T-helper 2 cell treated with Interferon-gamma antibody and Interleukin-4, amounts not matched to agents 5 μg/mL and 100 μg/mL, for 36 hours (primary cell): ENCODE results near the gene SMIM44.
"Not testable (repeated sequence)": the region's sequence is repeated elsewhere in the genome, so short reads cannot be mapped to it uniquely, and the experiment has no call there.

Source experiments
- DNase-seq: peaks from one replicate; pipeline ENCODE4 v3.0.0; 2021; ENCODE audit warnings: low spot score
- H3K27ac Mint-ChIP-seq: one replicate; pipeline ENCODE4 v1.8.0; 2021; ENCODE audit warnings: mild to moderate bottlenecking, mixed read lengths
- H3K27me3 Mint-ChIP-seq: one replicate; pipeline ENCODE4 v1.8.0; 2021; ENCODE audit warnings: low read depth, mixed read lengths
- H3K36me3 Mint-ChIP-seq: one replicate; pipeline ENCODE4 v1.8.0; 2021; ENCODE audit warnings: low read depth, mixed read lengths
- H3K4me1 Mint-ChIP-seq: one replicate; pipeline ENCODE4 v1.8.0; 2021; ENCODE audit warnings: low read depth, mixed read lengths
- H3K4me3 Mint-ChIP-seq: one replicate; pipeline ENCODE4 v1.8.0; 2022; ENCODE audit warnings: mild to moderate bottlenecking, moderate library complexity, mixed read lengths
- H3K9me3 Mint-ChIP-seq: one replicate; pipeline ENCODE4 v1.8.0; 2021; ENCODE audit warnings: mixed read lengths

Gene SMIM44

DNA sequence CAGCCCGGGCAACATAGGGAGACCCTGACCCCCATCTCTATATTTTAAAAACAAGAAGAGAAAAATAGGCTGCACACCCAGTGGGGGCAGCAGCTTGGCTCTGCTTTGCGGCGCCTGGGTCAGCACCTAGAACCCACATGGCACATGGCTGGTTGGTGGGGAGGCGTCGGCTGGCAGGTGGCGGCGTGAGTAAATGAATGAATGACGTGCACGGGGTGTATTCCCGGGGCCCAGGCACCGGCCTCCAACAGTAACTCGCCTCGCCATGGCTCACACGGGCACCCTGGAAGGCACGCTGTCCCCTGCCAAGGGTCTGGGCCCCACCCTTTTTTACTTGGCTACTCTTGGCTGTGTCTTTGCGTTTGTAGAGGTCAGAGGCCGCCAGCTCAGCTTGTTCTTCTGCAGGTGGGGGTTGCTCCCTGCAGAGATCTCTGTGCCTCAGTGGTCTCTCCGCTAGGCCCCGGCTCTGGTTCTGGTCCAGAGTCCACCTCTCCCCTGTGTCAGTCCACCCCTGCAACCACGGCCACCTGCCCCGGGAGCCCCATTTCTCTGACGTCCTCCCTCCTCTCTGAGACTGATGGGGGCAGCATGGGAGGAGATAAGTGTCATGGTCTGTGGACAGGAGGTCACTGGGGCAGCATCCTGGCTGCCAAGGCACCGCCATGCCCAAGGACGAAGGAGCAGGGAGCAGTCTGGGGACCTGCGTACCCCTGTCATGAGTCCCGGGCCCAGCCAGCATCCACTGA is 28.4 kb upstream of the SMIM44 start:
- H3K4me1 Mint-ChIP-seq, result peaks cover 19% of the 10 kb centered on the region
- H3K27me3 Mint-ChIP-seq, result no peaks in the 10 kb centered on the region
- DNase-seq, result no peak
- H3K4me3 Mint-ChIP-seq, result no peak overlapping the region
- no peaks in the 10 kb centered on the region for H3K9me3 Mint-ChIP-seq
- no peak overlapping the region for H3K27ac Mint-ChIP-seq
- H3K36me3 Mint-ChIP-seq, result peaks cover 26% of the 10 kb centered on the region

DNA sequence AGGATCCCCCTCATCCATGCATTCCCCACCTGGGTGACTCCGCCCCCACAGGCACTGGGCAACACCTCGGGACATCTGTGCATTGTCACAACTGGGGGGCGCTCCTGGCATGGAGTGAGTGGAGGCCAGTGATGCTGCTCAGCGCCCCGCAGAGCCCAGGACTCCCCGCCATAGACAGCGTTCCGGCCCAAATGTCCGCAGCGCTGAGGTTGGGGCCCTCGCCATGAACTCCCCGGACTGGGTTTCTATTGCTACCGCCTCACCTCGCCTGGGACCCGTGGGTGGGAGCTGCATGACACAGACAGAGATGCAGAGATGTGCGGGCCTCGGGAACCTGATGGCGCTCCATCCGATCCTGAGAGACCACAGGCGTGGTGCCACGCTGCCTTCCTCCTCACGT is 27.5 kb upstream of the SMIM44 start:
- no peaks in the 10 kb centered on the region for H3K9me3 Mint-ChIP-seq
- peaks cover 18% of the 10 kb centered on the region for H3K4me1 Mint-ChIP-seq
- no peaks in the 10 kb centered on the region for H3K27me3 Mint-ChIP-seq
- H3K27ac Mint-ChIP-seq, result no peak overlapping the region
- DNase-seq, result no peak
- H3K4me3 Mint-ChIP-seq, result no peak overlapping the region
- peaks cover 28% of the 10 kb centered on the region for H3K36me3 Mint-ChIP-seq

DNA sequence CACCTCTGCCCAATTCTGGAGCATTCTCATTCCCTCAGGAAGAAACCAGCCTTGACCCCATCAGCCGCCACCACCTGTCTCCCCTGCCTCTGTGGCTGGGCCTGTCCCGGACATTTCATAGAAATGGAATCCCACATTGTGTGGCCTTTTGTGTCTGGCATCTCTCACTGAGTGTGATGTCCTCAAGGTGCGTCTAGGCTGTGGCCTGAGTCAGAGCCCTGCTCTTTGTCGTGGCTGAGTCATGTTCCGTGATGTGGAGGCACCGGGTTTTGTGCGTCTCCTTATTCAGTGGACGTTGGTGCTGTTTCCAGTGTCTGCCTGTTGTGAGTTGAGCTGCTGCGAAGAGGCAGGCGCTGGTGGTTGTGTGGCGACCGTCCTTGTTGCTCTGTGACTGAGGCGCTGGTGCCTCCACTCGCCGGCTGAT is 26.3 kb upstream of the SMIM44 start:
- H3K9me3 Mint-ChIP-seq, result no peaks in the 10 kb centered on the region
- H3K27ac Mint-ChIP-seq, result peak overlapping the region; percentile 68
- no peaks in the 10 kb centered on the region for H3K27me3 Mint-ChIP-seq
- H3K36me3 Mint-ChIP-seq, result peaks cover 28% of the 10 kb centered on the region
- DNase-seq, result peak; percentile 35
- peak overlapping the region; percentile 51 for H3K4me3 Mint-ChIP-seq
- peaks cover 25% of the 10 kb centered on the region for H3K4me1 Mint-ChIP-seq

DNA sequence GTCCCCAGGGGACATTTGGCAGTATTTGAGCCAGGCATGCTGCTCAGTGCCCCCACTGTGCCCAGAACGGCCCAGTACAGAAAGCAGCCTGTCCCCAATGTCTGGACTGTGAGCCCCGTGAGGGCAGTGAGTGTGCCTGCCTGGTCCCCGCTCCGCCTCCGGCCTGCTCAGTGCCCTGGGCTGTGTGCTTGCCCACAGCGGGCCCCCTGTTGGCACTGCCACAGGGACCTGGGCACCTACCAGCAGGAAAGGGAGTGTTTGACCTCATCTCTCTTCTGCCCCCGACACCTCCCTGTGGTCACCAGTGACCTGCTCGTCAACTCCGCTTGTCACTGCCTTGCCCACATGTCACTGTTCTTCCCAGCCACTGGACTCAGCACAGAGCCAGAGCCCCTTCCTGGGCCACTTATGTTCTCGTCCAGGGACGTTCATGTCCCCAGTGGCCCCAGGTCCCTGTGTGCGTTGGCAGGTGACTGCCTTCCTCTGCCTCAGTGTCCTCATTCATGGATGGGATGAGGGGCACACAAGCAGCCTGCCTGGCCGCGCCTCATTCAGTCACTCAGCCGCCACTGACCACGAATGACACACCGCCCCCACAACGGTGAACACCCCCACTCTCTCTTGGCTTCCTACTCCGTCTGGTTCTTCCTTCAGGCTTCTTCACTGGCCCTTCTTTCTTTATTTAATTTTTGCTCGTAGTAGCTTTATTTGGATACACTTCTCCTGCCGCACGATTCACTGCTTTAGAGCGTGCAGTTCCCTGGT is 25.7 kb upstream of the SMIM44 start:
- peaks cover 28% of the 10 kb centered on the region for H3K36me3 Mint-ChIP-seq
- peak overlapping the region; percentile 68 for H3K27ac Mint-ChIP-seq
- DNase-seq, result no peak
- H3K9me3 Mint-ChIP-seq, result no peaks in the 10 kb centered on the region
- H3K27me3 Mint-ChIP-seq, result no peaks in the 10 kb centered on the region
- H3K4me3 Mint-ChIP-seq, result peak overlapping the region; percentile 51
- peaks cover 27% of the 10 kb centered on the region for H3K4me1 Mint-ChIP-seq

DNA sequence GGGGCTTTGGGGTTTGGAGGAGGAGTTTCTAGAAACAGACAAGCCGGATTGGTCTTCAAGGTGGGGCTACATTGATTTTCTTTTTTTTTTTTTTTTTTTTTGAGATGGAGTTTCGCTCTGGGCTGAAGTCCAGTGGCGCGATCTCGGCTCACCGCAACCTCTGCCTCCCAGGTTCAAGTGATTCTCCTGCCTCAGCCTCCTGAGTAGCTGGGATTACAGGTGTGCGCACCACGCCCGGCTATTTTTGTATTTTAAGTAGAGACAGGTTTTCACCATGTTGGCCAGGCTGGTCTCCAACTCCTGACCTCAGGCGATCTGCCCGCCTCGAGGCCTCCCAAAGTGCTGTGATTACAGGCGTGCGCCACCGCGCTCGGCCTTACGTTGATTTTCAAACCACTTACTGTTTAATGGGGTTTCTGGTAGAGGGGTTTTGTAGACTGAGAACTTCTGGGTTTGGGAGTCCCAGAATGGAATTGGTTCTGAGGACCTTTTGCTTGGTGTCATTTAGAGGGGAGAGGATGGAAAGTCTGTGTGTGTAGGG is 24.9 kb upstream of the SMIM44 start:
- H3K9me3 Mint-ChIP-seq, DNase-seq, H3K27me3 Mint-ChIP-seq: not testable (repeated sequence)
- H3K36me3 Mint-ChIP-seq, result peaks cover 28% of the 10 kb centered on the region
- peaks cover 27% of the 10 kb centered on the region for H3K4me1 Mint-ChIP-seq
- peak overlapping the region; percentile 13 for H3K27ac Mint-ChIP-seq
- H3K4me3 Mint-ChIP-seq, result peak overlapping the region; percentile 51

DNA sequence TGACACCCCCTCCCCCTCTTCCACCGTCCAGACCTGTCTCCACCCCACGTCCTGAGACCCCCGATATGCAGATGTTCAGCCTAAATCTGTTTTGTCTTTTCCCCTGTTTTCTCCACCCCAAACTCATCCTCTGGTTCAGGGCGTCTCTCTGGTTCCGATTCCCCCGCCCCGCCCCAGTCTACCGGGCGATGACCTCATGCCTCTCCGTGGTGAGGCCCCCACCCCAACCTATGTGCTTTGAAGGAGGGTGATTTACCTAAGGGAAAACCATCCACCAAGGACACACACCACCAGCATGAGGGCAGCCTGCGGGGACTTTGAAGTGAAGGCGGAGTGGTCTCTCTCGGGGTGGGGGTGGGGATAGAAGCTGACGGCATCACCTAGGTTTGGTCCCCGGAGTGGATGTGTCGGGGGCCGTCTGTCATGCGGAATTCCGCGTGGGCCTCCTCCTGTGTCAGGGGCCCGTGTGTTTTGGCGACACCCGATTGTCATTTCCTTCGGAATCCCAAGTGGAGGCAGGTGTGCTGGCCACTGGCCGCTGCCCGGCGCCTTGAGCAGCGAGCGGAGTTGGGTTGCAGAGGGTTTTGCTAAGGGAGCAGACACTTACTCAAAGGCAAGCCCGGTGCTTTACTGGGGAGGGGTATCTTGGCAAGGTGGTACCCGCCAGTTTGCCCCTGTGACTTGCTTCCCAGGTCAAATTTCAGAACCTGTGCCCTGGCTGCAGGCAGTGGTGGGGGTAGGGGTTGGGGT is 24.3 kb upstream of the SMIM44 start:
- Mint-ChIP-seq H3K4me3 (peak overlapping the region; percentile 95), H3K27me3 (no peaks in the 10 kb centered on the region), H3K4me1 (peaks cover 27% of the 10 kb centered on the region), H3K9me3 (no peaks in the 10 kb centered on the region), H3K36me3 (peaks cover 28% of the 10 kb centered on the region), H3K27ac (peak overlapping the region; percentile 94)
- no peak for DNase-seq

DNA sequence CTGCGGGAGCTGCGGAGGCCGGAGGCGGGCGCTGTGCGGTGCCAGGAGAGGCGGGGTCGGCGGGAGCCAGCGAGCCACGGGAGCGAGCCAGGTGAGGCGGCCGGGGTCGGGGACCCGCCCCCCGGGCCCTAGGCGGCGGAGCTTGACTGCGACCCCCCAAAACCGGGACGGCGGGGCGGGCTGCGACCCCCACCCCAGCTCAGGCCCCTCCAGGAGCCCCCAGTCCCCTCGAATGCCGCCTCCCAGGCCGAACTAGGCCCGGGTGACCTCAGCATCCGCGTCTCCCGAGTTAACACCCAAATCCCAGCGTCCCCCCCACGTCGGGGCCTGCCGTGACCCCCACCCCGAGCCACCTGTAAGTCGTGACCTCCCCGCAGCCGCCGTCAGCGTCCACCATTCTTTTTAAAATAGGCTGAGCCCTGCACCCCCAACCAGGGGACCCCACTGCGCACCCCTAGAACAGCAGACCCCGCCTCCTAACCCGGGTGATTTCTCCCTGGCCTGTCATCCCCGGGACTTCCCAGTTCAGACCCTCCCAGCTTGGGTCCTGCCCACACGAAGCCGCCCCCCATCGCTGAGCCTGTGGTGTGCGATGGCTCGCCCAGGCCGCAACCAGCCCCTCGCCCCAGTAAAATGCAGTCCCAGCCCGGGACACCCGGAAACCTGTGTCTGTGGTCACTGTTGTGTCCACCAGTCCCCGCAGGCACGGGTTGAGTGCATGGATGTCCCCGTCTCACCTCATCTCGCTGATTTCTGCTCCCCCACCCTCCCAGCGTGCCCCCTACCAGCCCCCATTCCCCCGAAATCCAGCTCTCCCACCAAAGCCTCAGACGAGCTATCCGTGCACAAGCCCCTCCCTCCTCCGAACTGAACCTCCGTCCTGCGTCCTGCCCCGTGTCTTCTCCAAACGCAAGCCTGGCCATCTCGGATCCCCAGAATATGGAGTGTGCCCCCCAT is 23.4 kb upstream of the SMIM44 start:
- peak overlapping the region; percentile 94 for H3K27ac Mint-ChIP-seq
- DNase-seq, result peak; percentile 21
- H3K4me3 Mint-ChIP-seq, result peak overlapping the region; percentile 95
- no peaks in the 10 kb centered on the region for H3K9me3 Mint-ChIP-seq
- H3K36me3 Mint-ChIP-seq, result peaks cover 28% of the 10 kb centered on the region
- peaks cover 27% of the 10 kb centered on the region for H3K4me1 Mint-ChIP-seq
- no peaks in the 10 kb centered on the region for H3K27me3 Mint-ChIP-seq

DNA sequence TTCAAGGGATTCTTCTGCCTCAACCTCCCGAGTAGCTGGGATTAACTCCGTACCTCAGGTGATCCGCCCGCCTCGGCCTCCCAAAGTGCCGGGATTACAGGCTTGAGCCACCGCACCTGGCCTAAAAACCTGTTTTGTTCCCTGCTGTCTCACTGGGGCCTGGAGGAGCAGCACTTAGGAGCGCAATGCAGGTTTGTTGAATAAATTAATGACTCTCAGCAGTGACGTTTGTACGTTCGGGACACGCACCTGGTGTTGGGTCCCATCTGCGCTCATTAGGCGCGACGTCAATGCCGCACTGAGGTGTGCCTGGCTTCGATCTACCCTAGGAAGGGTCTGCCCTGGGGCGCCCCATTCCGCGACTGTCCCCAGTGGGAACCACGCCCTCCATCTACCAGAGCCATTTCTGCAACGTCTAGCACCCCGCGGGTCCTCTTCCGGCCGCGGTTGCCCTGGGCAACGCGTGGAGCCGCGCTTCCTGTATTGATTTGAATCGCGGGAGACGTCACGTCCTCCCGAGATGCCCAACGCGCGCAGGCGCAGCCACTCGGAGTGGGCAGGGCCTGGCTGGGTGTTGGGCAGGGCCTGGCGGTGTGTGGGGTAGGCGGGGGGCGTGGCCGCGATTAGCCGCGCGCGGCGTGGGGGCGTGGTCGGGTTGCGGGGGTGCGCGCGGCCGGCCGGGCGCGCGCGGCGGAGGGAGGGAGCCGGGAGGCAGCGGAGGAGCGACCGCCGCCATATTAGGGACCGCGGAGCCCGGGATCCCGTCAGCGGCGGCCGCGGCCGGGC is 22.6 kb upstream of the SMIM44 start, which contains the start of gene FZR1:
FZR1 (plus strand) TSS at position 714 of the 786 bp plus-strand sequence. CDS start 16,679 bp downstream, outside the sequence.
- peaks cover 28% of the 10 kb centered on the region for H3K36me3 Mint-ChIP-seq
- peak; percentile 100 for DNase-seq
- peak within 1 kb of the TSS; percentile 95 for H3K4me3 Mint-ChIP-seq
- no peaks in the 10 kb centered on the region for H3K9me3 Mint-ChIP-seq
- H3K27me3 Mint-ChIP-seq, result no peaks in the 10 kb centered on the region
- peak within 1 kb of the TSS; percentile 95 for H3K27ac Mint-ChIP-seq
- H3K4me1 Mint-ChIP-seq, result peaks cover 30% of the 10 kb centered on the region

DNA sequence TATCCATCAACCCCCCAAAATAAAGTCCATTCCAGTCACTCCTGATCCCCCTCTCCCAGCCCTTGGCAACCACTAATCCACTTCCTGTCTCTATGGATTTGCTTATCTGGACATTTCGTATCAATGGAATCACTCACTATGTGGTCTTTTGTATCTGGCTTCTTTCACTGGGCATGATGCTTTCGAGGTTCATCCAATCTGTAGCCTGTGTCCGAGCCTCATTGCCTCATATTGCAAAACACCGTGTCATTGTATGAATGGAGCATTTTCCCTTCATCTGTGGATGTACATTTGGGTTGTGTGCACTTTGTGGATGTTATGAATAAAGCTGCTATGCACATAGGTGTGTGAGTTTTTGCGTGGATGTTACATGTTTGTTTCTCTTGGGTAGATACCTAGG is 21.5 kb upstream of the SMIM44 start:
- Mint-ChIP-seq H3K36me3 (peaks cover 25% of the 10 kb centered on the region), H3K27me3 (no peaks in the 10 kb centered on the region), H3K9me3 (no peaks in the 10 kb centered on the region), H3K27ac (peak overlapping the region; percentile 58), H3K4me3 (peak overlapping the region; percentile 53), H3K4me1 (peaks cover 34% of the 10 kb centered on the region)
- DNase-seq, result no peak

DNA sequence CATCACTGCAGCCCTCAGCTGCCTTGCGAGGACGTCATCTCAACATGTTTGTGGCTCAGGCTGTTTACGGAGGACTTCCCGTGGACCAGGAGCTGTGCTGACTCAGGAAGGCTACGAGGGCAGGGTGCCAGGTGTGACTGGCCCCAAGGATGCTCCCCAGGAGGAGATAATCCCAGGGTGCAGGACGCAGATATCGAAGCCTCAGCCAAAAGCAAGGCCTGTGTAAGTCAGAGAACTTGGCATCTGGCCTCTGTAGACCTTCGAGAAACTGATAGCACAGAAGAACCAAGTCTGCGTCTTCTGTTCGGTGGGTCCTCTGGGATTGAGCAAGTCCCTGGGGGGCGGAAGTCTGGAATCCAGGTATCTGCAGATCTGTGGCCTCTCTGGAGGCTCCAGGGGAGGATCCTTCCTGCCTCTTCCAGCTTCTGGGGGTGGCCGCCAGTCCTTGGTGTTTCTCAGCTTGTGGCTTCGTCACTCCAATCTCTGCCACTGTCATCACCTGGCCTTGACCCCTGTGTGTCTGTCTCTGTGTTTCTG is 19.9 kb upstream of the SMIM44 start:
- Mint-ChIP-seq H3K27me3 (no peaks in the 10 kb centered on the region), H3K36me3 (peaks cover 15% of the 10 kb centered on the region), H3K9me3 (no peaks in the 10 kb centered on the region), H3K4me1 (peaks cover 29% of the 10 kb centered on the region), H3K27ac (peak overlapping the region; percentile 31), H3K4me3 (no peak overlapping the region)
- DNase-seq, result no peak

DNA sequence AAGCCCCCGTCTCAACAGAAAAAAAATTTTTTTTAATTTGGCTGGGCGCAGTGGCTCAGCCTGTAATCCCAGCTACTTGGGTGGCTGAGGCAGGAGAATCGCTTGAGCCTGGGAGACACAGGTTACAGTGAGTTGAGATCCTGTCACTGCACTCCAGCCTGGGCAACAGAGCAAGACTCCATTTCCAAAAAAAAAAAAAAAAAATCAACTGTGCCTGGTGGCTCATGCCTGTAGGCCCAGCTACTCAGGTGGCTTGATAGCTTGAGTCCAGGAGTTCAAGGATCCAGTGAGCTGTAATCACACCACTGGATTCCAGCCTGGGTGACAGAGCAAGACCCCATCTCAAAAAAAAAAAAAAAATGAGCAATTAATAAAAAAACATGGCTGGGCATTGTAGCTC is 18.5 kb upstream of the SMIM44 start:
- Mint-ChIP-seq H3K27ac (no peak overlapping the region), H3K4me1 (peaks cover 22% of the 10 kb centered on the region), H3K4me3 (no peak overlapping the region), H3K27me3 (no peaks in the 10 kb centered on the region), H3K9me3 (no peaks in the 10 kb centered on the region), H3K36me3 (peaks cover 17% of the 10 kb centered on the region)
- DNase-seq, result no peak

DNA sequence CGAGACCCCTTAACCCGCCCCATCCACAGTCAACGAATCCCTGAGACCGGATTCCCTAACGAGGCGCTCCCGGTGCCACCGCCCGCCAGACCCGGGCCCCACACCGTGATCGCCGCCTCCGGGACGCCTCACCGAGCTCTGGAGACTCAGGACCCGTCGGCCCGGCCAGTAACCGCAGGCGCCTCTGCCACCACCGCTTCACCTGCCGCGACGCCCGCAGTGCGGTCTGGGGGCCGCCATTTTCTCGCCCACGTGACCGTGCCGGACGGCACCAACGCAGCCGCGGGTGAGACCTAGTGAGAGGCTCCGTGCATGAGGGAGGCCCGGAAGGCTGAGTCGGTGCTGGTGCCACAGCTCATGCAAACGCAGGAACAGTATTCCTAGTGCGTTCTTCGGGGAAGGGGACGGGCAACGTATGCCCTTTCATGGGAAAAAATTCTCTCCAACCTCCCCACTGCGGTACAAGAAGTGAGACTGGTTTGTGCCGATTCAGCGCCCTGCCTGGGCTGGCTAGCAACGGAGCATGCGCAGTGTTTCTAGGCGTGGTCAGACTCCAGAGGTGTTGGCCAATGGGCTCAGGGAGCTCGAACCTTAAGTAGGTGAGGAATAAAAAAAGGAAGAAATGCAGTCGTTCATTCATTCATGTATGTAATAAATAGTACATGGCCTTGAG is 17.3 kb upstream of the SMIM44 start, which contains the start of gene DOHH:
DOHH (minus strand) TSS at position 246 of the 673 bp plus-strand sequence. CDS start 3,860 bp downstream, outside the sequence.
- DNase-seq, result peak; percentile 93
- H3K4me1 Mint-ChIP-seq, result peaks cover 18% of the 10 kb centered on the region
- H3K36me3 Mint-ChIP-seq, result peaks cover 24% of the 10 kb centered on the region
- no peaks in the 10 kb centered on the region for H3K27me3 Mint-ChIP-seq
- peak within 1 kb of the TSS; percentile 95 for H3K27ac Mint-ChIP-seq
- no peaks in the 10 kb centered on the region for H3K9me3 Mint-ChIP-seq
- H3K4me3 Mint-ChIP-seq, result peak within 1 kb of the TSS; percentile 91
